T-helper 1 cell treated with Interleukin-12 subunit alpha and Interleukin-12 subunit beta and Interleukin-4 antibody, amounts not matched to agents 30 ng/mL and 1 ng/mL, for 36 hours (primary cell): ENCODE measurements around the gene CD46. TPM values are rescaled to one million over a fixed set of nuclear protein-coding genes. Genes with fewer than 3 reads are reported as not detected.

ENCODE experiments used
- intact Hi-C: fragments of 100-400 bp; cut with micrococcal nuclease; formaldehyde crosslinking; loops from one replicate; pipeline ENCODE4 v1.15.1; 2024
- total RNA-seq: library from RNA; stranded (reverse); gene quantifications from 2 replicates; pipeline ENCODE4 v1.2.3, GENCODE V29; 2022

CD46 gene
- total RNA-seq, 1 donor from 2014 or later = 114 TPM

DNA sequence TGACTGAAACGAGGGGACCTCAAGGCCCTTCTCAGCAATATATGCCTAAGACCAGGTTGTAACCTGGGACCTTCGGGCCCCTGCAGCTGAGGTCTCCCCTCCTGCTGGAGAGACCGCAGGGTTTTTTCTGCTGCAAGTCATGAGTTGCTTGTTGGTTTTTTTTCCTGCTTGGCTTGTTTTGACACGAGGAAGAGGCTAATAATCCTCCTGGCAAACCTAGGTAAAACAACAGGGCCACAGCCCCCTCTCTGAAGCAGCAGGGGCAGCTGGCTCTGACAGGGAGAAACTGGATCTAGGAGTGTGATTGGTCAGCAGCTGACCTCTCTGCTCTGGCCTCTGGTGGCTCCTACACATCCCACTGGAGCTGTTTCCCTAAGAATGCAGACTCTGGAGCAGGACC, 90.0 kb downstream of the CD46 start:
- intact Hi-C loops = no loop called here

DNA sequence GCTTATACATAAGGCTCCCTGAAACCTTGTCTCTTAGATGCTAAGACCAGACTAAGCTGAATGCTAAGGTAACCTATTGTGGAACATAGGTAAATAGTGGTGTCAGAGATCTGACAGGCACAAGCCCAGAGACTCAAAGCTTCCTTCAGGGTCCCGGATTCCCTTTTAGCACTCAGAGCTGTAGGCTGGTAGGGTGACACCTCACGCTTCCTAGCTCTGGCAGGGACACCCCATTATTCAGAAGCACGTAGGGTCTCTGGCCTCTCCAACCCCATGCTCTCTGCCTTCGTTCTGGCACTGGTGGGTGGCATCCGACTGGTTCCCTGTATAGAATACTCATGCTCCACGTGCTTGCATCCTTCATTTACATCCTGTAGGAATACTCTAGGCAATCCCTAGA, 90.7 kb downstream of the CD46 start:
- intact Hi-C loops = no loop called here

DNA sequence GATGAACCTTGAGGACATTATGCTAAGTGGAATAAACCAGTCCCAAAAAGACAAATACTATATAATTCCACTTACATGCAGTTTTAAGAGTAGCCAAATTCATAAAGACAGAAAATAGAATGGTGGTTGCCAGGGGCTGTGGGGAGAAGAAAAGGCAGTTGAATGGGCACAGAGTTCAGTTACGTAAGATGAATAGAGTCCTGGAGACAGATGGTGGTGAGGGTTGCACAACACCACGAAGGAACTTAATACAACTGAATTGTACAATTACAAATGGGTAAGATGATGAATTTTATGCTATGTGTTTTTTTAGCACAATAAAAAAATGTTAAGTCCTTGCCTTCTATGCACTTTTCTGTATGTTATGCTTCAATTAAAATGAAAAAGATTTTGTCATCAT, 92.5 kb downstream of the CD46 start:
- intact Hi-C loops = no loop called here

Other genes with a start within 250 kb of the CD46 start
- gene CR1L, start 106.9 kb upstream of the CD46 start, total RNA-seq = not detected in 2 replicates
- gene CD34, start 159.1 kb downstream of the CD46 start, total RNA-seq = not detected in 2 replicates